HG03175 (cell line): ENCODE measurements around the gene MMP20.

Experiments
- ATAC-seq: cut with Tn5 transposase; IDR thresholded peaks from one replicate; pipeline ENCODE4 v1.9.1; 2021; ENCODE audit warnings: mild to moderate bottlenecking, moderate library complexity; ENCODE audit not compliant: unreplicated experiment

MMP20 gene

DNA sequence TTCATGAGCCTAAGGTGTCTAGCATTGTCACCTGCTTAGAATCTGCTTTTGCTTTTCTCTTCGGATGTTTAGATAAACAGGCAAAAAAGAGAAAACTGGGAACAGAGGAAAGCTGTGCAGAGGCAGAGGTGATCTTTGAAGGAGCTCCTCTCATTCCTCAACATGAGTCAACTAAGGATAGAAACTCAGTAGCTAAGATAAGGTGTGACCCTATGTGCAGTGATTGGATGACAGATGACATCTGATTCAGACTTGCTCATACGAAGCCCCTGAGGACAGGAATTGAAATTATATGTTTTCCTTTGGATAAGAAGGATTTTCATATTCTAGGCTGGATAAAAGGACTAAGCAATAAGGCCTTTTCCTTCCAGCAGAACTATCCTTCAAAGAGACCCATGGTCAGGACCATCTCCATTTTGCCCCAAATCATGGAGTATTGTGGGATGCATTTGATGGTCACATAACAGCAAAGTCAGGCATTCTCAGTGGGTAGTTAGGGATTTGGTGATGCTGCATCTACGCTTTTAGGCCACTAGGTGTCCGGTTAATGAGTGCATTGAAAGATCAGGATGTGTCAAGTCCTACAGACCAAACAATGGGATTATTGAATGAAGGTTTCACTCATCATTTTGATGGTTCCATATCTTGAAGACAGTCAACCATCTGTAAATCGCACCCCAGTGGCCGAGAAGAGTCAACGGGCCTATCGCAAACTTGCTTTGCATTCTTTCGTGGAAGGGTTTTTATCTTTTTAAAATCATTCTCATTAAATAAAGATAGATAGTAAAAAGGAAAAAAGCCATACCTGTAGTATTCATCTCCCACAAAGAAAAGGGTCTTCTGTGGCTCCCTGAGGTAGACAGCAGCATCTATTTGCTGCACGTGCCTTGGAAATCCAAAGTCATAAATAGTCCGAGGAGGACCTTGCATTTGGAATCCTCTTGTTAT lies 32.2 kb downstream of the MMP20 start:
- ATAC-seq = no peak

DNA sequence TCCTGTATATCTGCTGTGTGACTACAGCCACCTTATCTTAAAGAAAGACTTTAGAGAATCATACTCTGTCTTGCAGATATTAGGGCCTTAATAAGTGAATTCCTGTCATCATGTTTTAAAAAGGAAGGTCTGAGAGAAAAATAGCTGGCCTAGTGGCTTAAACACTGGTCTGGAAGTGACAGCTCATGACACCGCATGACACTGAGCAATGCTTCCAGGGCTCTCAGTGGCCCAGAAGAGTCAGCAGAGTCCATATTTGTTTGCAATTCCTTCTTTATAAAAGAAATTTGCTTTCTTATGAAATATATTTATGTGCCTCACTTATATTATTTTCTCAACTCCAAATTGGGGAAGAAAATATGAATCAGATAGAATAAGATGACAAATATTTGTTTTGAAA lies 33.0 kb downstream of the MMP20 start:
- ATAC-seq = no peak

DNA sequence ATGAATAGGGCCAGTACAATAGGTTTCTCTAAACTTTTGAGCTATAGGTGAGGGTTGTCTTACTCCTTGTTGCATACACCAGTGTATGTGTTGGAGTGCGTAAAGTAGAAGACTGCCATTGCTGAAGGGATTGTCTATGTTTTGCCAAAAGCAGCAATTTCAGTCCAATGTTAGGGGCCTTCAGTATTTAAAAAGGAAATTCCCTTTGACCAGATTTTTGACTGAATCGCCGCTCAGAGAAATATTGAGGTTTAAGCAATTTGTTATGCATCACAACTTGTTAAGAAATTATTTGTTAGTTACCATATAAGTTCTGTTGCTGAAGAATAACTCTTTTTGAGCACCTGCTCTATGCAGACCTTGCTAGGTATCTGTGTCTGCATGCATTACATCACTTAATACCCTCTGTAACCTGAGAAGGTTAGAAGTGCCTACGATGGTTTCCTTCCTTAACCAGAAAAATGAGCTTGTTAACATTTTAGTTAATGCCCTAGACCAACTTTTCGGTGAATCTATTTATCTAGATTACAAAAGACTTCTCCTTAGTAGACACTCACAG lies 33.9 kb downstream of the MMP20 start:
- no peak for ATAC-seq

DNA sequence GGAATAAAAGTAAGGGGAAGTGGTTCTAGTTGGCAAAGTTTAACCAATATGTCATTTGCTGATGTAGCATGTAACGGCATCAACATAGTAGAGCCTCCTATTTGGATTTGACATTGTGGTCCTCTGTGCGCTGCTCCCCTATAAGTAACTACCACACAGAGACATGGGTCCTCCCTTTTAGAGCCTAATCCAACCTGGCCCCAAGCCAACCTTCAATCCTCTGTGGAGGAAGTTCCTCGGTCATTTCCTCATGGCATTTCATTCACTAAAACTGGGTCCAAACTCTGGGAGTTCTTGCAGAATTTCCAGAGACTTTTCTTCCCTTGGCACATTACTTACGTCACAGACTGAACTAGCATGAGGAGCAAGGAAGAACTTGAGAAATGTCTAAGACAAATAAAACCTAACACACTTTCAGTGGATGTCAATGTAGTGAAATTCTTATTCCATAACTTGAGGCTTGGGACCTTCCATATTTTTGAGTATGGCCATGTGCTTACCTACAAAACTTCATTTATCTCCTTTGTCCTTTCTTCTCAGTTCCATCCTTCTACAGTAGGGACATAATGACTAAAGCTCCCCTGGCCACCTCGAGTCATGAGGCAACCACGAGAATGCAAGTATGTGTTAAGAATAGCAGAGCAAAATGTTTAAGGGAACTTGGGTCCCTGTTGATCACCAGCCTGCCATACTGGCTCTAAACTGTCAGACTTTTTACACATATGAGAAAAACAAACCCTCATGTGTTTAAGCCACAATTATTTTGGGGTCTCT lies 34.7 kb downstream of the MMP20 start:
- ATAC-seq = no peak

DNA sequence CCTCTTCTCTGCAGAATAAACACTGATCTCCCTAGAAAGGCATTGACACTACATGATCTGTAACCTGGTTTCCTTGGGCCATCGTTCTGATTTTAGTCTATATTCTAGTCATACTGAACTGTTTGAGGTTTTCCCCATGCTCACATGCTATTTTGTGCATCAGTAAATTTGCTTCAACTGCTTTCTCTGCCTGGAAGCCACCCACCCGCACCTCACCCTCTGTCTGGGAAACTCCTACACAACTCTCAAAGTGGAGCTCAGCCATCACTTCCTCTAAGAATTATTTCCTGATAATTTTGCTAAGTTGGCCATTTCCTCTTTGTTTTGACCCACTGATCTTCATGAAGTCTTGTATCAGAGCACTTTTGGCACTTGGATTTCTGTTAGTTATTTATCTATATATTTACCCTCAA lies 36.1 kb downstream of the MMP20 start:
- ATAC-seq = peak; percentile 65

DNA sequence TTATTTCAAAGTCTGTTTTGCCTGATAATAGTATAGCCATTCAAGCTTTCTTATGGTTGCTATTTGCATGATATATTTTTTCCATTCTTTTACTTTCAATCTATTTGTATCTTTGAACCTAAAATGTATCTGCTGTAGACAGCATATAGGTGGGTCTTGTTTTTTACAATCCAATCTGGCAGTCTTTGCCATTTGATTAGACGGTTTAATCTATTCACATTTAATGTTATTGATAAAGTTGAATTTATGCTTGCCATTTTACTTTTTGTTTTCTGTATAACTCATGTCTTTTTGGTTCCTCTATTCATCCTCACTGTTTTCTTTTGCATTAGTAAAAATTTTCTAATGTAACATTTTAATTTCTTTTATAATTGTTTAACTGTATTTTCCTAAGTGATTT lies 37.4 kb downstream of the MMP20 start:
- ATAC-seq = no peak

DNA sequence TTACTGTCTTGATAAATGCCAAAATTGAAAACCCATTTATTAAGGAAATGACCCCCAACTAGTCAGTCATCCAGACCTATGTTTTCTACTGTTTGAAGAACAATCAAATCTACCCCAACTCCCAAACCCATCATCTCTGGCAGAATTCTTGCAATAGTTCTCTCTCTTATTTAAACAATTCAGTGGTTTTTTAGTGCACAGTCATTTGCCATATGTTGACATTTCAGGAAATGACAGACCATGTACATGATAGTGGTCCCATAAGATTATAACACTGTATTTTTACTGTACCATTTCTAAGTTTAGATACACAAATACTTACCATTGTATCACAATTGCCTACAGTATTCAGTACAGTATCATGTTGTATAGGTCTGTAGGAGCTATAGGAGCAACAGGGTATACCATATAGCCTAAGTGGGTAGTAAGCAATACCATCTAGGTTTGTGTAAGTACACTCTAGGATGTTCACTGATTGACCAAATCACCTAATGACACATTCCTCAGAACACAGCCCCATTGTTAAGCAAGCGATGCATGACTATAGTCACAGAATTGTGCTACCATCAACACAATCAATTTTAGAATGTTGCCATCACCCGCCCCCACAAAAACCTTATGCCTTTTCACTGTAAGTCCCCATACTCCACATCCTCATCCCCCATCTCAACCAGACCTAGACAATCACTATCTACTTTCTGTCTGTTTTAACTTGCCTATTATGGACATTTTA lies 41.8 kb downstream of the MMP20 start:
- ATAC-seq = no peak

DNA sequence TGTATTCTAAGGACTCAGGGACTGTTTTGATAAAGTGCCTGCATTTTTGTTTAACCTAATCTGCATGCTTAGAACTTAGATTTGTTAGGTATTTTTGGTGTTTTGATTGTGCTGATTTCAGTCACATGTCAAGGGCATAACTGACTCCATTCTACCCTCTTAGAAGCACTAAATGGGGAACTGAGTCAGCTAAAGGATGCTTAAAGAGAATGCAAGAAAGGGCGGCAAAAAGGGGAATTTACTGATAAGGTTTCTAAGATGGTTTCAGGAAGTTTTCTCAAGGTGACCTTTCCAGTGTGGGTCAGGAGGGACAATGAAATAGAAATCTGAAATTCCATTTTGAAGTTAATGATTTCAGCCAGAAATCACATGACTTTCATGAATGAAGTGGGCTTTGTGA lies 43.0 kb downstream of the MMP20 start:
- ATAC-seq = no peak

DNA sequence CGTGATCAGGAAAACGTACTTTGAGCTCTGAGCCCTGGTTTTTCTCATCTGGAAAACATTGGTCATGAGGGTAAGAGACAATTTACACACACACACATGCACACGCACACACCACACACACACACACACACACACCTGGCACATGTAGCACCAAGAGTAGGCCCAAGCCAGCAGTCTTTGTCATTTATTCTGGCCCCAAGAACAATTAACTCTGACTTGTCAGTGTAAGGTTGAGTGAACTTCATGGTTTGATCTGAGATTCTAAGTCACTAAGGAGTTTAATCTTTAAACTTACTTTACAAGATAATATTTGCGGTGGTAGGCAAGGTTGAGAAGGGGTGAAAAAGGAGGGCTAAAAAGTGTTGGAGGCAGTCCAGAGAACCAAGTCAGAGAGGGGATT lies 44.1 kb downstream of the MMP20 start:
- no peak for ATAC-seq

DNA sequence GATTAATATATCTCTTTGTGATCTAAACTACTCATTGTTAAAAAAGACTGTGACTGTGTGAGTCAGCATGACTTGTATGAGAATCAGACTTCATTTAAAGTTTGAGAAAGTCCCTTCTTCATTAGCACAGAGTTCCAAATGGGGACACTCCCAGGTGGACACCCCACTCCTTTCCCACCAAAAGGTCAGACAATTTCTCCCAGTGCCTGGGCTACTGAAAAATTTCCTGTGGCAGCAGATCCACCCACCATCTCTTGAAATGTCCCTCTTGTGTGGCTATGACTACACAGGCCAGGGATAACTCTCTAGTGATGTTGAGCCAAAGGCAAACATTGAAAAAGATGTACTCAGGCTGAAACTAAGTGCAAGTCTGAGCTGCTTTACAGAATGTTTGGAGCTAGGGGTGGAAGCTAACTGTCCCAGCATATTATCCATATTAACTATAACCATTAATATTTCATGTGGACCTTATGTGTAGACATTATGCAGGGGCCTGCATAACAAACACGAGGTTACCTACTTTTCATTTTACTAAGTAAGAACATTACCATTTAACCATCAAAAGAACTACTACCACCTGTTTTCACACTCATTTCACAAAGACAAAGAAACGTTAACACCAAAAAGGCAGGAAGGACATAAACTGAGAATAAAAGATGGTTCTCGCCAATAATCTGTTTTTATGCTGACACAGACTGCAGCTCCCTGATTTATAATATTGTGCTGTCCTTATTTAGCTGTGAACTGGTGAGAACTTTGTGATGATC lies 44.8 kb downstream of the MMP20 start:
- ATAC-seq = no peak

DNA sequence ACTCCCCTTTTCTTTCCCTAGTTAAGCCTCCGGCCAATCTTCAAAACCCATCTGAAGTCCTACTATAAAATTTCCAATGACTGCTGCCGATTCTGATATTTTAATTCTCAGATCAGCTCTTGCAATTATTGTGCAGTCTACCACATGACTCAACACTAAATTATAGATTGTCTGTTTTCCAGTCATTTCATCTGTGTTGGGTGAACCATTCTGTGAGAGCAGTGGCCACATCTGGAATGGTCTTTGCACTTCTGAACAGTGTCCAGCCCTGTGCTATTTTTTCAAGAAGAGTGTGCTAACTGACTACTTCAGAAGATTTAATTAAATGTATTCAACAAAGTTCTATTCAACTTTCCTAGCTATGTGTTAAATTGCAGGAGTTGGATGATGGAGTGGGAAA lies 47.4 kb downstream of the MMP20 start:
- no peak for ATAC-seq

DNA sequence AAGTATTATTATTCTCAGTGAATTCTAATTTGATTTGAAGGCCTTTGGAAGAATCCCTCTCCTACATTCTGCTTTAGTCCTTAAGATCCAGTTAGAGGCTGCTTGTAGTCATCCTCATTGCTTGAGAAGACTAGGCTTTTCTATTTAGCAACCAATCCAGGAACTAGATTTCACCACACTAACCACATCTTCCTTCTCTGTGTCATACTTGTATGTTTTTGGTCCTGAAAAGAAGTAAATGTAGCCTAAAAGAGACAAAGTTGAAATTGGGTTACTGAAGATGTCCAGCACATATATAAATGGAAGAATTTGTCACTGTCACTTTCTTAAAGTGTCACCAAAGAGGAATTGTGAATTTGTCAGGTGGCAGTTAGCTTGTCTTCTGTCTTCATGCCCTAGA lies 48.0 kb downstream of the MMP20 start:
- ATAC-seq = peak; percentile 40

DNA sequence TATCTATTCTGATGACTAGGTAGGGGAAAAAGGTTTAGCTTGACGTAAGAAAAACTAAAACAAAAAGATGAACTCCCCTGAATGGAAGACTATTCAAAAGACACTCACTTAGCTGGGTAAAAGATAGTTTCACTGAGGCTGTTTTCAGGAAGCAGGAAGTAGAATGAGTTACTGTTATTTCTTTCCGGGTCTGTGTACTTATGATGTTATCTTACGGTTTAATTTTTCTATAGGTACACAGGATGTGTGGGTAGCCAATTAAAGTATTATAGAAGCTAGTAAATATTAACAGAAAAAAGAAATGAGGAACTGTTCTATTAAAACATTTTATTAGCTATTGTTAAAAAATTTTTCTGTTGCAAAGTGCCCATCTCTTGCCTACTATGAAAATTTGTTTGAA lies 48.8 kb downstream of the MMP20 start:
- ATAC-seq = no peak

DNA sequence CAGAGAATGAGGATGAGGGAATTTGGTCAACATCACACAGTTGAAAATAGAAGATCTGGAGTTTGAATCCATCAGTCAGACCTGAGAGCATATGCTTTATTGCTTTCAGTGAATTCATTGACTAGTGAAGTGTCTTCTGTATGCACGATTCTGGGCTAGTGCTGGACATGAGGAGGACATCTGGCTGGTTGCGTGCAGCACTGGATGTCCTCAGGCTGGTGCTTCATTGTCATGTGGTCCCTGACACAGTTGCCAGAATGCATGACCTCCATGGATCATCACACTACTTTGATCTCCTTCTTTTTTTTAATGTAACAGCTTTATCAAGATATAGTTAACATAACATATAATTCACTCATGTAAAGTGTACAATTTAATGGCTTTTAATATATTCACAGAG lies 50.1 kb downstream of the MMP20 start:
- ATAC-seq = no peak

DNA sequence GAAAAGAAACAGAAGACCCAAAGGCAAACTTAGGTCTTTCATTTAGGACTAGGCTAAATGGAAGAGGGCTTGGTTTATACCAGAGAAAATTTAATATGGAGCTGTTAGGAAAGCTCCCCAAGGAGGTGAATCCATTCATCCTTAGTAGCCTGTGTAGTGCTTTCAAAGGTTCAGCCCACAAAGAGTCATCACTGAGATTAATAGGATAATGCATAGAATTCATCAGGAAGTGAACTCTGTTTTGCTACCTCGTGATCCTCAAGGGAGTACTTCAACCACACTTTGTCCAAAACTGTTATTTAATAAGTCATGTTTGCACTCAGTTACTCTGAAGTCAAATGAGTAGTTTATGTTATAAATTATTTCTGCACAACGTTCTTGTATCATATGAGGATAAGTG lies 51.3 kb downstream of the MMP20 start:
- ATAC-seq = no peak

DNA sequence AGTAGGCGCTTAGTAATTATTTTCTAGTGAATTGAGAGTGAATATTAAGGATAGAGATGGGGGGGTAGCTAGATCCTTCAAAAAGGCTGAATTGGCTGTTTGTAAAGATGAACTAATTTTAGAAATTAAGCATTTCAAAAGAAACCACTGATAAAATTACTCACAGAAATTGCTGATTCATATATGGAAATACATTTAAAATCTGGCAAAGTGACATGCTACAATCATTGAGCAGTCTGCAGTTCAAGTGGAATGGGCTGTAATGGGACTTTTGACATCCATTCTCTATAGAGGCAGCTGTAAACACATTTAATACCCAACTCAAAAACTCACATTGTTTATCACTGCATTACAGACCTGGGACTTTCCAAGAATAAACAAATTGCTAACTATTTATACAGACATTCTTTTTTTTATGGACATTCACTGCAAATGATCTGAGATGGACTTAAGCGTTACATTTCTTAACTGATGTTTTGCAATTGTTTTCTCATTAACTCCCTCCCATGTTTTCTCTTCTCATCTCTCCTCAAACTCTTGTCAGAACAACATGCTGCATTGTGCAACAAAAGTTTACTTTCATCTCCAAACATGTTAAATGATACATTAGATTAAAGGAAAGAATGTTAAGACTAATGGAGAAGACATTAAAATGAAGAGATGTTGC lies 52.4 kb downstream of the MMP20 start:
- ATAC-seq = no peak

DNA sequence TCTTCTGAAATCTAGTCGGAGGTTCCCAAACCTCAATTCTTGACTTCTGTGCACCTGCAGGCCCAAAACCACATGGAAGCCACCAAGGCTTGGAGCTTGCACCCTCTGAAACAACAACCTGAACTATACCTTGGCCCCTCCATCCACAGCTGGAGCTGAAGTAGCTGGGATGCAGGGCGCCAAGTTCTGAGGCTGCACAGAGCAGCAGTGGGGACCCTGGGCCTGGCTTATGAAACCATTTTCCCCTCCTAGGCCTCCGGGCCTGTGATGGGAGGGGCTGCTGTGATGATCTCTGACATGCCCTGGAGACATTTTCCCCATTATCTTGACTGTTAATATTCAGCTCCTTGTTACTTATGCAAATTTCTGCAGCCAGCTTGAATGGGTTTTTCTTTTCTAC lies 56.3 kb downstream of the MMP20 start:
- ATAC-seq = no peak

DNA sequence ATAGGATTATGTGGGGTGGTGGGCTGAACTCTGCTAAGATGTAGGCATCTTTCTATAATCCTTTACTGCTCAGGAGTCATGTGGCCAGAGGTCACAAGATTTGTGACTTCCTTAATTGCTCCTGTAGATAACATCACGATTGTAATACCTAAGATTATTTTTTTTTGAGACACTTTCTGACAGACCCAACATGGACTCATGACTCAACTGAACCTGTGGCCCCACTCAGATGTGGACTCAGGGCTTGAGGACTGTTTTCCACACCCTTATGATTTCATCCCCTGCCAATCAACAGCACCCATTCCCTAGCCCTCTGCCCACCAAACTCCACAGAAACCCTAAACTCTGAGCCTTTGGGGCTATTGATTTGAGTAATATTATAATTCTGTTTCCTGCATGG lies 59.0 kb downstream of the MMP20 start:
- no peak for ATAC-seq

DNA sequence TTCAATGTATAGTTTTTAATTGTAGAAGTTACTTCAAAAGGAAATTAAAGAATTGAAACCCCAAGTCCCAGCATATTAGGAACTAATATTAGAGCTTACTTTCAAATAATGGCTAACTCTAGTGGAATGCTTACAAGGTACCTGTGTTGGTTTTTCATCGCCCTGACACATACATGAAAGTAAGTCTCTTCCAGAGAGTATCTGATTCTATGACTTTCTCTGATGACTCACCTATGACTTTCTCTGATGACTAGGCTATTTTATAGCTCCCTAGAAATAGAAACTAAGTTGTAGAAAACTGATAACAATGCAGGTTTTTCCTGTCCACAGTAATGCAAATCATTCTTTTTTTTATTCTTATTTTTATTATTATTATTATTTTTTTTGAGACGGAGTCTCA lies 61.0 kb downstream of the MMP20 start:
- ATAC-seq = peak; percentile 71

DNA sequence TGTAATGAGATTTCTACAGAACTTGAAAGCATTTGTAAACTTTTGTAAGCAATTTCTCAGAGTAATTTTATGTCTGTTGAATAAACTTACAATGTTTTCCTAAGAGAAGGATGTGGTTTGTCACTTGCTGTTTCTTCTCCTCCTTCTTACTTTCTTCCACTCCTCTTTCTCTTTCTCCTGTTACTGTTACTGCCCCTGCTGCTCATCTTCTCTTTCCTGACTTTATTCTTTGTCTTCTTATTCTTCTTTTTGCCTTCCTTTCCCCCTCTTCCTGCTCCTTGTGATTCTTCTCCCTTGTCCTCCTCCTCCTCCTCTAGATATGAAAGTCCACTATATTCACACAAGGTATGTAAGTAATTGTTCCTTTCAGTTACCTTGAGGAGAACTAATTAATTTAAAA lies 63.5 kb downstream of the MMP20 start:
- ATAC-seq = no peak
